AG08395 (cell line): ENCODE data around the gene SLC66A1.

ENCODE experiments used
- DNase-seq: peaks from one replicate; pipeline ENCODE4 v3.0.0; 2012; ENCODE audit warnings: mixed read lengths, low spot score

The SLC66A1 gene

GRCh38 chr1:19343617-19344350, 31.7 kb downstream of the SLC66A1 start:
- DNase-seq = no peak

GRCh38 chr1:19344372-19344810, 32.3 kb downstream of the SLC66A1 start:
- DNase-seq = peak; percentile 67

GRCh38 chr1:19344831-19345230, 32.7 kb downstream of the SLC66A1 start:
- DNase-seq = no peak

- no peak for DNase-seq
Observed at GRCh38 chr1:19345391-19345790, 33.3 kb downstream of the SLC66A1 start.

GRCh38 chr1:19346026-19346425, 33.9 kb downstream of the SLC66A1 start:
- no peak for DNase-seq

GRCh38 chr1:19347533-19348172, 35.5 kb downstream of the SLC66A1 start:
- DNase-seq = no peak

- DNase-seq = no peak
Observed at GRCh38 chr1:19348441-19349198, 36.5 kb downstream of the SLC66A1 start.

- no peak for DNase-seq
Observed at GRCh38 chr1:19349999-19350398, 37.9 kb downstream of the SLC66A1 start.

GRCh38 chr1:19350566-19350965, 38.4 kb downstream of the SLC66A1 start:
- DNase-seq = no peak

GRCh38 chr1:19351873-19352272, 39.7 kb downstream of the SLC66A1 start:
- DNase-seq = no peak

- DNase-seq = no peak
Observed at GRCh38 chr1:19352839-19353238, 40.7 kb downstream of the SLC66A1 start.

- DNase-seq = no peak
Observed at GRCh38 chr1:19353596-19353995, 41.5 kb downstream of the SLC66A1 start.

GRCh38 chr1:19354531-19354981, 42.4 kb downstream of the SLC66A1 start:
- no peak for DNase-seq

- DNase-seq = no peak
Observed at GRCh38 chr1:19356266-19356665, 44.1 kb downstream of the SLC66A1 start.

- no peak for DNase-seq
Observed at GRCh38 chr1:19357299-19357986, 45.3 kb downstream of the SLC66A1 start.

GRCh38 chr1:19358710-19359109, 46.6 kb downstream of the SLC66A1 start:
- no peak for DNase-seq

GRCh38 chr1:19359357-19359756, 47.2 kb downstream of the SLC66A1 start:
- no peak for DNase-seq

GRCh38 chr1:19360016-19360415, 47.9 kb downstream of the SLC66A1 start:
- DNase-seq = no peak

- no peak for DNase-seq
Observed at GRCh38 chr1:19360432-19360831, 48.3 kb downstream of the SLC66A1 start.

- no peak for DNase-seq
Observed at GRCh38 chr1:19360843-19361610, 48.9 kb downstream of the SLC66A1 start.

GRCh38 chr1:19361611-19362147, 49.6 kb downstream of the SLC66A1 start:
- DNase-seq = peak; percentile 52
